H54 (cell line): Measurements from ENCODE around the gene SMYD1.
A peak's percentile ranks its signal among the peaks of the same experiment; 100 is the strongest.

Source experiments
- DNase-seq: peaks from one replicate; pipeline ENCODE4 v3.0.0; 2011; ENCODE audit warnings: low spot score, mixed read lengths; ENCODE audit not compliant: insufficient read length
- FAIRE-seq: peaks from 3 replicates; lab custom pipeline; 2011; peaks lifted over from hg19 to GRCh38; lab: Jason Lieb, UNC
- POLR2A ChIP-seq: IDR thresholded peaks from 2 replicates; pipeline ENCODE4 v1.6.1; 2011; ENCODE audit warnings: low read depth, mild to moderate bottlenecking, low read length

SMYD1 gene

DNA sequence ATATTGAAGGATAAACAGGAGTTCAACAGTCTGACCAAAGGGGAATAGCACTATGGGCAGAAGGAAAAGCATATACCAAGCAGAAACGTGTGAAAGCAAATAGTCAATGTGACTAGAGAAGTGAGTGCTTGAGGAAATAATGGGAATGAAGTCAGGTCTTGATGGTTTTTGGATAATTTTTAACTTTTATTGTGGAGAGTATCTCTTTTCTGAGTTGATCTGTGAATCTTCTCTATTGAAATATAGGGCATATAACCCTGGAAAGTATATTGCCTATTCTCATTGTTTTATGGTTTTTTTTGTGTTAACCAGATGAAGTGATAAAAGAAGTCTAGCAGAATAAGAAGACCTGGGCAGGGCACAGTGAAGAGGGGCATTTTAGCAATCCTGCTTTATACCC lies 76.6 kb downstream of the SMYD1 start:
- FAIRE-seq (no peak), DNase-seq (no peak)
- TF ChIP-seq POLR2A, result no peak

DNA sequence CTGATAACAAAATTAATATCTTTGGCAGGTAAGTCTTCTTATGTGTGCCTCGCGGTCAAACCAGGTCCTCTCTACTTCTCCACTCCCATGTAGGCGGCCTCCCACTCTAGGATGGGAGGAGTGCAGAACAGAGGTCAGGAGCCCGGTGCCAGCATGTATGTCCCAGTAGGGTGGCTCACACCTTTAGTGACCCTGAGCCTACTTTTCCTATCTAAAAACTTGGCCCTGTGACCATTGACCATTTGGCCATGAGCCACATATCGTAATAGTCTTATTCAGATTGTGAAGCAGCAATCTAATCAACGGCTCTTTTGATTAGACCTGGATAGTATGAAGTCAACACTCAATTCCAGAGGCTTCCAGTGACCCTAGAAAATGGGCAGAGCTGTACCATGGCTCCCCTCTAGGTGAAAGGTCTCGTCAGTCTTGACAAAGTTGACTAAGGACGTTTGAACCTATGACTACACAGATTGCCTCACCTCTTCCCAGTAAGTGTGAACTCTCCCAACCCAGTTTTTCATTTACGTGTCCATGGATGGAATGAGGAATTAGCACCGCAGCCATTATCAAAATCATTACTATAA lies 77.4 kb downstream of the SMYD1 start:
- no peak for TF ChIP-seq POLR2A
- DNase-seq (no peak), FAIRE-seq (no peak)

DNA sequence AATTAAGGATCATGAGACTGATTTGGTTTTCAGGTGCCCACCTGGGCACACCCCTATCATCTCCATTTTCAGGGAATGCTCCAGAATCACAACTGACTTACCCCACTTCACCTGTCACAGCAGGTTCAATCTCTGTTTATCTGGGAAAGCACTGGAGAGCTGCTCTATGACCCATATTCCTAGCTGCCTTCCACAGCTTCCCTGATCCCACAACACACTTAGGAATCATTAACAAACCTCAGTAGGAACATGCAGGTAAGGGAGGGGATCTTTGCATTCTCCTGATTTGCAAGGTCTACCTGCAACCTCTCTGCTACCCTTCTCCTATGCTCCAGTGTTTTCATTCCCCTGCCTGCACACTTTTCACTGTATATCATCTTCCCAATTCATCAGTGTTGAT lies 79.0 kb downstream of the SMYD1 start:
- FAIRE-seq (no peak), DNase-seq (no peak)
- no peak for TF ChIP-seq POLR2A

DNA sequence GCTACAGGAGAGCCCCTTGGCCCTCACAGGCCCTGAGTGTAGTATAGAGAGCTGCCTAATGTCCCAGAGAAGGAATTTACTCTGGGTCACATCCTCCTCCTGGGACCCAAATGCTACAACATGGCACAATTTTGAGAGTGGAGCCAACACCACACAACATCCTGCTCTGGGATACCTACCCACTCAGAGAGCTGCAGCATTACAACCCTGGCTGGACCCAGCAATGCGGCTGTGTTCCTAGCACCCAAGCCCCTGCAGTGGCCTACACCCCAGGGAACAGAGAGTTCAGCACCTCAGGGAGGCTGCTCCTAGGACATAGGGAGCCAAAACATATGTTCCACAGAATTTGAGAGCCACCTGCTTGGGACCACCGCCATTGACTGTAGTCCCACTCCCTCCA lies 79.5 kb downstream of the SMYD1 start:
- DNase-seq, result no peak
- FAIRE-seq, result no peak
- no peak for TF ChIP-seq POLR2A

DNA sequence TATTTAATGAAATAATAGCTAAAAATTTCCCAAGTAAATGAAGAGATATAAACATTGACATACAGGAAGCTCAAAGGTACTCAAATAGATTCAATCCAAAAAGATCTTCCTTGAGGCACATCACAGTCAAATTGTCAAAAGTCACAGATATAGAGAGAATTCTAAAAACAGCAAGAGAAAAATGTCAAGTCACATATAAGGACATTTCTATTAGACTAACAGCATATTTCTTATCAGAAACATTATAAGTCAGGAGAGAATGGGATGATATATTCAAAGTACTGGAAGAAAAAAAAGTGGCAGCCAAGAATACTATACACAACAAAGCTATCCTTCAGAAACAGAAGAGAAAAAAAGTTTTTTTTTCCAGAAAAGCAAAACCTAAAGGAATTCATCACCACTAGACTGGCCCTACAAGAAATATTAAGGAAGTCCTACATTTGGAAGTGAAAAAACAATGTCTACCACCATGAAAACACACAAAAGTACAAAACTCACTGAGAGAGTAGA lies 81.4 kb downstream of the SMYD1 start:
- DNase-seq, result no peak
- no peak for FAIRE-seq
- no peak for TF ChIP-seq POLR2A

DNA sequence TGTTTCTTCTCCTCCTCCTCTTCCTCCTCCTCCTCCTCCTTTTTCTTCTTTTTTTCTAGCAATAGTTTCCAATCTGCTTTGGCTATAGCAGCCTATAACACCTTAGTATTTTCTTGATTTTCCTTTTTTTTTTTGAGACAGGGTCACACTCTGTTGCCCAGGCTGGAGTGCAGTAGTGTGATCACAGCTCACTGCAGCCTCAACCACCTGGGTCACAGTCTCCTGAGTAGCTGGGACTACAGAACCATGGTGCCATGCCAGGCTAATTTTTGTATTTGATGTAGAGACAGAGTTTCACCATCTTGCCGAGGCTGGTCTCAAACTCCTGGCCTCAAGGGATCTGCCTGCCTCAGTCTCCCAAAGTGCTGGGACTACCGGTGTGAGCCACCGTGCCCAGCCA lies 91.9 kb downstream of the SMYD1 start:
- no peak for TF ChIP-seq POLR2A
- no peak for DNase-seq
- no peak for FAIRE-seq

DNA sequence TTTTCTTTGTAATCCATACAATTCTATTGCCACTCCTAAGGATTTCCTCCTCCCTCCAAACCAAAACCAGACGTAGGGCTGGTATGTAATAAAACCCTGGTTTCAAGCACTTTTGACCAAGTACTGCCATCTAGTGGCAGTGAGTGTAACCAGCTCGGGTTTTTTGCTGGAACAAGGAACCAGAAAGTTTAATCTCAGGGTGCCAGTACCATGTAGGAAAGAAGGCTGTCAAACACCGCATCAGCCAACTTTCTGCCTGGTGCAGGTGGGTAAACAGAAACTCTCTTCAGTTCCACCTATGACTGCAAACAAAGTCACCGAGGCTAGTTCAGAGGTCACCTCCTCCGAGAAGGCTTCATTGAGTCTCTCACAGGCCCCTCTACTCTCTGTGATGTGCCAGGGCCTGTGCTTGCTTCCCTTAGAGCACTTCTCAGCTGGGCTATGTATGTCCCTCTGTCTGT lies 92.4 kb downstream of the SMYD1 start:
- DNase-seq (peak; percentile 42), FAIRE-seq (peak; percentile 45)
- TF ChIP-seq POLR2A, result no peak

DNA sequence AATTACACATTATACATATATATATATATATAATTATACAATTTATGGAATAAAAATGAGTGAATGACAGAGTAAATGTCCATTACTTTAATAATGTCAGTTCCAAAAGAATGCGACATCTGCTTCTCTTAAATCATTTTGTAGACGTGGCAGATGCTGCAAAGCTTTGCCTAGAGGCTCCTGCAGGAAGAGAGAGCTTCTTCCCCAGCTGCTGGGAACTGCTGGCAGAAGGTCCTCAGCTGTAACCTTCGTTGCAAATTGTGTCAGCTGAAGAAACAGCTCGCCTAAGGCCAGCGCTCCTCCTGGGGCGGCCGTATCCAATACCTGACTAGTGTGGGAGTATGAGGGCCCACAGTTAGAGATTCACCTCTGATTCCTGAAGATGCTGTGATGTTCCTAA lies 92.9 kb downstream of the SMYD1 start:
- FAIRE-seq (no peak), DNase-seq (no peak)
- TF ChIP-seq POLR2A, result no peak

DNA sequence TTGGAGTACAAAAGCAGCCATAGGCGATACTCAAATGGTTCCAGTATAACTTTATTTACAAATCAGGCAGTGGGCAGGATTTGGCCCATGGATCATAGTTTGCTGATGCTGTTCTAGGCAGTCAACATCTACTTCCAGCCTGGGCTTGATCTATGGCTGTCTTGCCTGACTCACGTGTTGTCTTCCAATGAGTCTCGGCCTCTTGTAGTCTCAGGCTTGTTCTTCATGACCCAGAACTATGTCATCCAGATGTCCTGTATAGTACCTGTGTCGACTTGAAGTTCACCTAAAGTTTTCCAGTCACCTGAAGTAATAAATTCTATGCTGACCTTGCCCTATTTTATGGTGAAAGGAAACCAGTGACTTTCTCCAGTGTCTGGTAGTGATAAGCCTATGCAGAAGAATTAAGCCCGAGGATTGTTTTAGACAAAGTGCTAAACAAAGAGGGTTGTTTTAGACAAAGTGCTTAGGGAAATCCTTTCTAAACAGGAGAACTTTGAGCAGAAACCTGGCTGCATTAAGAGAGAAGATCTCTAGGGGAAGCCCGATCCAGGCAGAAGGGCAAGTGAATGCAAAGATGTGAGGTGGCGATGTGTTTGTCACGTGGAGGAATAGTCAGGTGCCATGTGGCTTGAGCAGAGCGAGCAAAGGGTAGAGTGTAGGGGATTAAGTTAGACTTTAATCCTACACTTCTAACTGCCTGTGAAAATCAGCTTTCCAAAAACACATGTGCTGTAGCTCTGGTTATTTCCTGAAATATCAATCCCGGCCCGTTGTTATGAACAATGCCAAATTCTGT lies 94.0 kb downstream of the SMYD1 start:
- DNase-seq, result no peak
- FAIRE-seq, result no peak
- TF ChIP-seq POLR2A, result no peak
